HCT116 (cell line): Measurements from ENCODE around the gene OCA2. TPM values are rescaled to one million over a fixed set of nuclear protein-coding genes. Genes with fewer than 3 reads are reported as not detected.

Experiments used
- ATAC-seq: fragments of 200-7000 bp; cut with Tn5 transposase; 2 replicates; pipeline ENCODE4 v1.9.1; 2020; ENCODE audit warnings: mild to moderate bottlenecking, moderate library complexity
- BruUV-seq: library from RNA; stranded (reverse); fragments of 400-500 nt; replicated peaks from 2 replicates; lab custom pipeline; 2021; lab: Mats Ljungman, UMichigan
- CTCF ChIA-PET: fragments of 300-600 bp; sonication (Branson Sonifier 250); formaldehyde crosslinking; loops from one replicate; lab custom pipeline; 2021; ENCODE audit warnings: antibody characterized with exemption; lab: Charles Lee
- POLR2A ChIA-PET: fragments of 300-600, 350-600 bp; sonication (Branson Sonifier 250); formaldehyde crosslinking; loops from one replicate; lab custom pipeline; 2021; ENCODE audit warnings: antibody characterized with exemption; lab: Charles Lee
- RAD21 ChIA-PET, 2 experiments: fragments of 300-600 bp; sonication (Branson Sonifier 250); formaldehyde crosslinking; loops; one replicate each; lab custom pipeline; 2023; ENCODE audit warnings: low total read pairs in 2 of 2; ENCODE audit not compliant: uncharacterized antibody in 2 of 2, unreplicated experiment in 2 of 2, low non-redundant PET in 1 of 2; lab: Charles Lee
- DNase-seq: peaks from one replicate; pipeline ENCODE4 v3.0.0-alpha.2; 2010; ENCODE audit warnings: low read depth, low spot score
- H2AFZ ChIP-seq: fragments of 200-600 bp; shearing (Covaris generic), sonication (generic); 2 replicates; pipeline ENCODE4 v1.6.1; 2017; ENCODE audit warnings: low read depth, mixed run types, mixed read lengths, antibody characterized with exemption, low read length; ENCODE audit not compliant: poor library complexity, severe bottlenecking
- H3K27ac ChIP-seq: 2 replicates; pipeline ENCODE4 v1.5.1; 2012; ENCODE audit warnings: low read depth, low read length
- H3K27me3 ChIP-seq: fragments of 200-600 bp; sonication (generic); 2 replicates; pipeline ENCODE4 v1.6.1; 2016; ENCODE audit warnings: mixed run types, low read length, mixed read lengths; ENCODE audit not compliant: insufficient read depth
- H3K36me3 ChIP-seq, 2 experiments: fragments of 200-500 bp in 1 of 2; fragments of 200-600 bp in 1 of 2; sonication (Bioruptor generic) in 1 of 2; sonication (generic) in 1 of 2; 2 replicates each; pipeline versions ENCODE4 v1.5.1 to v1.6.1; 2014 to 2016; ENCODE audit warnings: low read length in 2 of 2, inconsistent platforms in 1 of 2, mixed read lengths in 1 of 2, mixed run types in 1 of 2; ENCODE audit not compliant: insufficient read depth in 2 of 2, control insufficient read depth in 1 of 2
- H3K4me1 ChIP-seq, 2 experiments: fragments of 200-600 bp in 1 of 2; sonication (generic) in 1 of 2; 2 replicates each; pipeline versions ENCODE4 v1.5.1 to v1.6.1; 2012 to 2017; ENCODE audit warnings: low read length in 2 of 2, inconsistent platforms in 1 of 2, mild to moderate bottlenecking in 1 of 2, mixed read lengths in 1 of 2, mixed run types in 1 of 2, moderate library complexity in 1 of 2; ENCODE audit not compliant: insufficient read depth in 2 of 2, control insufficient read depth in 1 of 2
- H3K4me2 ChIP-seq: fragments of 200-600 bp; sonication (generic); 2 replicates; pipeline ENCODE4 v1.6.1; 2017; ENCODE audit warnings: mixed run types, low read length, mixed read lengths
- H3K4me3 ChIP-seq, 2 experiments: fragments of 200-600 bp in 1 of 2; sonication (generic) in 1 of 2; replicated peaks in 1 of 2; 2 replicates each; pipeline ENCODE4 v1.5.1; 2011 to 2016; ENCODE audit warnings: low read length in 2 of 2, control low read depth in 1 of 2, low read depth in 1 of 2, mild to moderate bottlenecking in 1 of 2, mixed read lengths in 1 of 2, mixed run types in 1 of 2
- H3K79me2 ChIP-seq: fragments of 200-600 bp; sonication (generic); 2 replicates; pipeline ENCODE4 v1.6.1; 2017; ENCODE audit warnings: mild to moderate bottlenecking, mixed run types, low read length, moderate library complexity, mixed read lengths; ENCODE audit not compliant: insufficient read depth
- H3K9ac ChIP-seq: fragments of 200-600 bp; sonication (generic); 2 replicates; pipeline ENCODE4 v1.6.1; 2016; ENCODE audit warnings: low read length, mixed read lengths
- H3K9me2 ChIP-seq: fragments of 200-600 bp; sonication (generic), shearing (Covaris generic); 2 replicates; pipeline ENCODE4 v1.6.1; 2017; ENCODE audit warnings: mixed run types, mild to moderate bottlenecking, moderate library complexity; ENCODE audit not compliant: insufficient read depth
- H3K9me3 ChIP-seq, 2 experiments: fragments of 200-500 bp in 1 of 2; fragments of 200-600 bp in 1 of 2; sonication (Bioruptor generic) in 1 of 2; sonication (generic) in 1 of 2; 2 replicates each; pipeline ENCODE4 v1.6.1; 2014 to 2017; ENCODE audit warnings: low read length in 2 of 2, mixed read lengths in 2 of 2, inconsistent platforms in 1 of 2, low read depth in 1 of 2, mild to moderate bottlenecking in 1 of 2, mixed run types in 1 of 2, moderate library complexity in 1 of 2; ENCODE audit not compliant: control insufficient read depth in 1 of 2, insufficient read depth in 1 of 2
- H4K20me1 ChIP-seq: fragments of 200-600 bp; sonication (generic), shearing (Covaris generic); 2 replicates; pipeline ENCODE4 v1.6.1; 2017; ENCODE audit warnings: mixed run types, mild to moderate bottlenecking, moderate library complexity; ENCODE audit not compliant: insufficient read depth
- CBX3 ChIP-seq: IDR thresholded peaks from 2 replicates; pipeline ENCODE4 v1.6.1; 2012; ENCODE audit warnings: low read depth
- EGR1 ChIP-seq: IDR thresholded peaks from 2 replicates; pipeline ENCODE4 v1.6.1; 2012; ENCODE audit warnings: low read depth
- EZH2phosphoT487 ChIP-seq: fragments of 200-600 bp; IDR thresholded peaks from 2 replicates; pipeline ENCODE4 v1.6.1; 2018; ENCODE audit warnings: antibody characterized with exemption, borderline replicate concordance
- FOSL1 ChIP-seq: IDR thresholded peaks from 2 replicates; pipeline ENCODE4 v1.6.1; 2012; ENCODE audit warnings: low read depth
- JUND ChIP-seq: IDR thresholded peaks from 2 replicates; pipeline ENCODE4 v1.6.1; 2012
- POLR2A ChIP-seq: IDR thresholded peaks from 2 replicates; pipeline ENCODE4 v1.7.0; 2011; ENCODE audit warnings: borderline replicate concordance; ENCODE audit not compliant: insufficient read depth, insufficient read length; ENCODE audit errors: extremely low read depth
- RAD21 ChIP-seq: IDR thresholded peaks from 2 replicates; pipeline ENCODE4 v1.6.1; 2012; ENCODE audit warnings: low read depth, mild to moderate bottlenecking
- SIN3A ChIP-seq: IDR thresholded peaks from 2 replicates; pipeline ENCODE4 v1.6.1; 2012; ENCODE audit warnings: low read depth
- SP1 ChIP-seq: IDR thresholded peaks from 2 replicates; pipeline ENCODE4 v1.6.1; 2012; ENCODE audit warnings: low read depth
- SRF ChIP-seq: IDR thresholded peaks from 2 replicates; pipeline ENCODE4 v1.6.1; 2012; ENCODE audit warnings: low read depth
- TCF7L2 ChIP-seq: IDR thresholded peaks from 2 replicates; pipeline ENCODE4 v1.7.0; 2011; ENCODE audit warnings: borderline replicate concordance, inconsistent platforms; ENCODE audit not compliant: insufficient read depth, insufficient read length; ENCODE audit errors: extremely low read depth
- ZNF274 ChIP-seq: fragments of 200-500 bp; sonication (Bioruptor generic); IDR thresholded peaks from 2 replicates; pipeline ENCODE4 v1.6.1; 2014; ENCODE audit warnings: mild to moderate bottlenecking, low read depth, low read length, inconsistent platforms
- intact Hi-C: fragments of 100-400 bp; cut with micrococcal nuclease; formaldehyde crosslinking; loops from 2 replicates; pipeline ENCODE4 v1.10.0; 2022
- total RNA-seq: library from RNA; stranded (reverse); gene quantifications from one replicate; pipeline ENCODE4 v1.2.1, GENCODE V29; 2021; ENCODE audit not compliant: unreplicated experiment
- TF ChIP-seq, protein P1 (sequence below): IDR thresholded peaks from 2 replicates; pipeline ENCODE4 v1.6.1; 2012
- TF ChIP-seq, protein P2 (sequence below): IDR thresholded peaks from 2 replicates; pipeline ENCODE4 v1.6.1; 2011; ENCODE audit warnings: mild to moderate bottlenecking, low read length, moderate library complexity; ENCODE audit not compliant: insufficient replicate concordance; ENCODE audit errors: extremely low read depth
- TF ChIP-seq, protein P3 (sequence below): IDR thresholded peaks from 2 replicates; pipeline ENCODE4 v1.6.1; 2012
- TF ChIP-seq, protein P4 (sequence below): IDR thresholded peaks from 2 replicates; pipeline ENCODE4 v1.6.1; 2012; ENCODE audit warnings: low read depth

OCA2 gene
- total RNA-seq, 1 experiment from 2014 or later: not detected

DNA sequence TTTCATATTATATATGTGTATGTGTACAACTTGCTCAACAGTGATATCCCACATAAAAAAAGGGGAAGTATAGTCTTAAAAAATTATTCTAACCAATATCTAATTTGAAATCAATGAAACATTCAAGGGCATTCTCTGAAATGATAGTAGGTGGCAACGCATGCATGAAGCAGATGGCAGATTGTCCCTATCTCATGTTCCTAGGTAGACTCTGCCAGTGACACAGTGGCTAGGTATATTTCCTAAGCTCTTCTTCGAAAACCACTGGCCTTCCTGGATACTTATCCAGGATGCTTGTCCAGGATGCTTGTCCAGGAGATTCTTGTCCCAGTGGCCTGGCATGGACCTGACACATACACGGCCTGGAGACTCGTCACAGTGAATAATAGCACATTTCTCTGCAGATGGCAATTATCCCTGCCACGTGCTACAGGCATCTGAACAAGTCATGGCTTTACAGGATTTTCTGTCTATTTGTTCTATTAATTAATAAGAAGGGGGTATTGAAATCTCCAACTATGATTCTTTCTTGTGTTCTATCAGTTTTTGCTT is 54.9 kb downstream of the OCA2 start:
- ATAC-seq (no peak), DNase-seq (no peak)
- ChIA-PET CTCF (no interaction called here), RAD21 (no interaction called here), POLR2A (no interaction called here)
- intact Hi-C loops: no loop called here
- H3K36me3 ChIP-seq: no peaks in the 10 kb centered on the region
- no peaks in the 10 kb centered on the region for H3K4me1 ChIP-seq
- no peak overlapping the region for H2AFZ ChIP-seq
- no peaks in the 10 kb centered on the region for H3K9me3 ChIP-seq
- no peaks in the 10 kb centered on the region for H4K20me1 ChIP-seq
- H3K4me3 ChIP-seq: no peak overlapping the region
- H3K9ac ChIP-seq: no peak overlapping the region
- no peak for TF ChIP-seq SP1
- TF ChIP-seq CBX3: no peak
- TF ChIP-seq POLR2A: no peak
- no TSS peak for BruUV-seq
- H3K27ac ChIP-seq: no peak overlapping the region
- H3K79me2 ChIP-seq: no peaks in the 10 kb centered on the region
- no peaks in the 10 kb centered on the region for H3K9me2 ChIP-seq
- H3K4me2 ChIP-seq: no peak overlapping the region
- no peaks in the 10 kb centered on the region for H3K27me3 ChIP-seq

DNA sequence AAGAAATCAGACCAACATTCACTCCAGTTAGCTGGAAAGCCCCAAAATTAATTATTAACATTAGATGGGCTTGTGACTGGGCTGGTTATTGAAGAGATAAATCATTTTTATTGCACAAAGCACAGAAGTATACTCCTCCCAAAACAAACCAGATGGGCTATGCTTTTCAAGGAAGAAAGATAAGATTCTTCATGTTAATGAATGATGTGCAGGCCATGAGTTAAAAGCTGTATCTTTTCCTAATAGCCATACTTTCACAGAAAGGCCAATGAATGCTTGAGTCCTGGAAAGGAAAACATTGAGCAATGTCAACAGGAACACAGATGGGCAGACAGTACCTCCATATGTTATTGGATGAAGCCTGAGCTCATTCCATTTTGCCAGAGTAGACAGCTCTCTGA is 55.4 kb downstream of the OCA2 start:
- ChIA-PET RAD21 (no interaction called here), CTCF (no interaction called here), POLR2A (no interaction called here)
- no peaks in the 10 kb centered on the region for H3K79me2 ChIP-seq
- H3K36me3 ChIP-seq: no peaks in the 10 kb centered on the region
- H3K4me1 ChIP-seq: no peaks in the 10 kb centered on the region
- H3K9ac ChIP-seq: no peak overlapping the region
- H3K4me2 ChIP-seq: no peak overlapping the region
- no peak overlapping the region for H3K27ac ChIP-seq
- H3K27me3 ChIP-seq: no peaks in the 10 kb centered on the region
- no peak overlapping the region for H3K4me3 ChIP-seq
- ATAC-seq: no peak
- BruUV-seq: no TSS peak
- H2AFZ ChIP-seq: no peak overlapping the region
- DNase-seq: no peak
- intact Hi-C loops: no loop called here
- H3K9me2 ChIP-seq: no peaks in the 10 kb centered on the region
- H4K20me1 ChIP-seq: no peaks in the 10 kb centered on the region
- H3K9me3 ChIP-seq: no peaks in the 10 kb centered on the region
- TF ChIP-seq POLR2A (no peak), JUND (no peak), ZNF274 (no peak), TCF7L2 (no peak), FOSL1 (no peak), EGR1 (no peak), SRF (no peak), EZH2phosphoT487 (no peak), RAD21 (no peak), SIN3A (no peak), SP1 (no peak), CBX3 (no peak)
- TF ChIP-seq, protein P1, sequence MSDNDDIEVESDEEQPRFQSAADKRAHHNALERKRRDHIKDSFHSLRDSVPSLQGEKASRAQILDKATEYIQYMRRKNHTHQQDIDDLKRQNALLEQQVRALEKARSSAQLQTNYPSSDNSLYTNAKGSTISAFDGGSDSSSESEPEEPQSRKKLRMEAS: no peak
- TF ChIP-seq, protein P2, sequence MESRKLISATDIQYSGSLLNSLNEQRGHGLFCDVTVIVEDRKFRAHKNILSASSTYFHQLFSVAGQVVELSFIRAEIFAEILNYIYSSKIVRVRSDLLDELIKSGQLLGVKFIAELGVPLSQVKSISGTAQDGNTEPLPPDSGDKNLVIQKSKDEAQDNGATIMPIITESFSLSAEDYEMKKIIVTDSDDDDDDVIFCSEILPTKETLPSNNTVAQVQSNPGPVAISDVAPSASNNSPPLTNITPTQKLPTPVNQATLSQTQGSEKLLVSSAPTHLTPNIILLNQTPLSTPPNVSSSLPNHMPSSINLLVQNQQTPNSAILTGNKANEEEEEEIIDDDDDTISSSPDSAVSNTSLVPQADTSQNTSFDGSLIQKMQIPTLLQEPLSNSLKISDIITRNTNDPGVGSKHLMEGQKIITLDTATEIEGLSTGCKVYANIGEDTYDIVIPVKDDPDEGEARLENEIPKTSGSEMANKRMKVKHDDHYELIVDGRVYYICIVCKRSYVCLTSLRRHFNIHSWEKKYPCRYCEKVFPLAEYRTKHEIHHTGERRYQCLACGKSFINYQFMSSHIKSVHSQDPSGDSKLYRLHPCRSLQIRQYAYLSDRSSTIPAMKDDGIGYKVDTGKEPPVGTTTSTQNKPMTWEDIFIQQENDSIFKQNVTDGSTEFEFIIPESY: no peak
- TF ChIP-seq, protein P3, sequence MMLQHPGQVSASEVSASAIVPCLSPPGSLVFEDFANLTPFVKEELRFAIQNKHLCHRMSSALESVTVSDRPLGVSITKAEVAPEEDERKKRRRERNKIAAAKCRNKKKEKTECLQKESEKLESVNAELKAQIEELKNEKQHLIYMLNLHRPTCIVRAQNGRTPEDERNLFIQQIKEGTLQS: no peak
- TF ChIP-seq, protein P4, sequence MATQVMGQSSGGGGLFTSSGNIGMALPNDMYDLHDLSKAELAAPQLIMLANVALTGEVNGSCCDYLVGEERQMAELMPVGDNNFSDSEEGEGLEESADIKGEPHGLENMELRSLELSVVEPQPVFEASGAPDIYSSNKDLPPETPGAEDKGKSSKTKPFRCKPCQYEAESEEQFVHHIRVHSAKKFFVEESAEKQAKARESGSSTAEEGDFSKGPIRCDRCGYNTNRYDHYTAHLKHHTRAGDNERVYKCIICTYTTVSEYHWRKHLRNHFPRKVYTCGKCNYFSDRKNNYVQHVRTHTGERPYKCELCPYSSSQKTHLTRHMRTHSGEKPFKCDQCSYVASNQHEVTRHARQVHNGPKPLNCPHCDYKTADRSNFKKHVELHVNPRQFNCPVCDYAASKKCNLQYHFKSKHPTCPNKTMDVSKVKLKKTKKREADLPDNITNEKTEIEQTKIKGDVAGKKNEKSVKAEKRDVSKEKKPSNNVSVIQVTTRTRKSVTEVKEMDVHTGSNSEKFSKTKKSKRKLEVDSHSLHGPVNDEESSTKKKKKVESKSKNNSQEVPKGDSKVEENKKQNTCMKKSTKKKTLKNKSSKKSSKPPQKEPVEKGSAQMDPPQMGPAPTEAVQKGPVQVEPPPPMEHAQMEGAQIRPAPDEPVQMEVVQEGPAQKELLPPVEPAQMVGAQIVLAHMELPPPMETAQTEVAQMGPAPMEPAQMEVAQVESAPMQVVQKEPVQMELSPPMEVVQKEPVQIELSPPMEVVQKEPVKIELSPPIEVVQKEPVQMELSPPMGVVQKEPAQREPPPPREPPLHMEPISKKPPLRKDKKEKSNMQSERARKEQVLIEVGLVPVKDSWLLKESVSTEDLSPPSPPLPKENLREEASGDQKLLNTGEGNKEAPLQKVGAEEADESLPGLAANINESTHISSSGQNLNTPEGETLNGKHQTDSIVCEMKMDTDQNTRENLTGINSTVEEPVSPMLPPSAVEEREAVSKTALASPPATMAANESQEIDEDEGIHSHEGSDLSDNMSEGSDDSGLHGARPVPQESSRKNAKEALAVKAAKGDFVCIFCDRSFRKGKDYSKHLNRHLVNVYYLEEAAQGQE: no peak
